Esophagus mucosa (tissue), 1 donor: ENCODE measurements around the gene ENTPD1. TPM values are rescaled to one million over a fixed set of nuclear protein-coding genes. Genes with fewer than 3 reads are reported as not detected.
"Not testable (repeated sequence)": the region's sequence is repeated elsewhere in the genome, so short reads cannot be mapped to it uniquely, and the experiment has no call there.

Experiments
- ATAC-seq: fragments of 200-7000 bp; cut with Tn5 transposase; one replicate; pipeline ENCODE4 v1.9.1; 2020
- total RNA-seq: library from RNA; stranded (reverse); gene quantifications from one replicate; pipeline ENCODE4 v1.2.4, GENCODE V29; 2023
- donor health status: DM: yes; HTN: yes; CAD: no.

Gene ENTPD1
- total RNA-seq, 1 donor from 2014 or later, result 9.2 TPM

DNA sequence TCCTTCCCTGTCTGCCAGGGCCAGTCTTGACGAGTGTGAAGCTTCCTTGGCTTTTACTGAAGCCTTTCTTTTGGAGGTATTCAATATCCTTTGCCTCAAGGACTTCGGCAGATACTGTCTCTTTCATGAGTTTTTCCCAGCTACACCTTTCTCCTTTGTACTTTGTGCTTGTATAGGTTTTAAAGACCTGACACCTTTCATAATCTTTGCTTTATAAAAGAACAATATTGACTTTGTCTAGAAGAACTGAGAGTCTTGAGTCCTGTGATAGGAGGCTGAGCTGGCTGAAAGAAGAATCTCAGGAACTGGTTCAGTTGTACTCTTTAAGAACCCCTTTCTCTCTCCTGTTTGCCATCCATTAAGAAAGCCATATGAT is 110.5 kb downstream of the ENTPD1 start:
- ATAC-seq, result no peak

DNA sequence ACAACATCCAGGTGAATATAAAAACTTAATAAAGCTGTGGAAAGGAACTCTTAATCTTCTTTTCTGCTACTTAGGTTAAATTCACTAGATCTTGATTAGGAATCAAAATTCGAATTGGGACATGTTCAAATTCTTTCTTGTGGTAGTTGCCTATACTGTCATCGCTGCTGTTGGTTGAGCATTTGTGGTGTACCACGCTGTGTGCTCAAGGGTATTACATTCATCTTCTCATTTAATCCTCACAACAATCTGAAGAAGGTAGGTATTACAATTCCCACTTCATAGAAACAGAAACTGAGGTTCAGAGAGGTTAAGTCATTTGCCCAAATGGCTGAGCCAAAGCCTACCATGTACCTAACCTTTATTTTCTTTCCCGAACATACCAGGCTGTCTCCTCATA is 111.9 kb downstream of the ENTPD1 start:
- ATAC-seq, result no peak

DNA sequence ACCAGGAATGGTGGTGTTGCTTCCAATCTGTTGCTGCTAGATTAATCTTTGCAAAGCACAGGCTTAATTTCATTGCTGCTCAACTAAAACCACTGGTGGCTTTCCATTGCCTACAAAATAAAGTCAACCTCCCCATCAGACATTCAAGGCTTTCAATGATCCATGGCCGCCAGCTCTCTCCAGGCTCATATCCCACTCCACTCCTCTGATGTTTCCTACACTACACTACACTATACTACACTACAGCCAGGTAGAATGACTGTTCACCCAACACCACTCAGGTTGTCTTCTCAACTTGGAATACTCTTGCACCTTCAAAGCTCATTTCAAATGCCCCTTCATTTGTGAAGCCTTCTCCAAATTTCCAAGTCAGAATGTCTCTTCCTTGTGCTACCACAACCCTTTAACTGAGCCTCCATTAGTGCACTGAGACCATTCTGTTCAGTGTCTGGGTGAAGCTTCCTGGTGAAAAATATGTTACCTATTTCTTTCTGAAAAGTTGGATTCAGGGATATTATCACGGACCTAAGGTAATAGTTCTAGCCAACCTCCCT is 116.3 kb downstream of the ENTPD1 start:
- ATAC-seq, result no peak

DNA sequence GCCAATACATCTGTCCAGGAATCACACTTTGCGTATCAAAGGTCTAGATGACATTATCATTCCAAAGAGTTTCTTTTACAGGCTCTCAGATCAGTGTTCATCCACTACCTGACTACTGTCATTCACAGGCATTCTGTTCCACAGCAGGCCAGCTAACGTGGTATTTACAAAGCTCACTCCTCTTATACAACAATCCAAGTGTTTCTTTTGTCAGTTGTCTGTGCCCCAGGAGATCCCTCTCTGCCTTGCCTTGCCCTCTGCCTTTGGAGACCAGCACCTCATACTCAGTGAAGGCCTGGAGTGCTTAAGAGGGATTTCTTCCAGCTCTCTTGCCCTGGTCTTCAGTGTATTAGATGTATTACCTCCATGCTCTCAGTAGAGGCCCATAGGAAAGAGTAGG is 117.2 kb downstream of the ENTPD1 start:
- no peak for ATAC-seq

DNA sequence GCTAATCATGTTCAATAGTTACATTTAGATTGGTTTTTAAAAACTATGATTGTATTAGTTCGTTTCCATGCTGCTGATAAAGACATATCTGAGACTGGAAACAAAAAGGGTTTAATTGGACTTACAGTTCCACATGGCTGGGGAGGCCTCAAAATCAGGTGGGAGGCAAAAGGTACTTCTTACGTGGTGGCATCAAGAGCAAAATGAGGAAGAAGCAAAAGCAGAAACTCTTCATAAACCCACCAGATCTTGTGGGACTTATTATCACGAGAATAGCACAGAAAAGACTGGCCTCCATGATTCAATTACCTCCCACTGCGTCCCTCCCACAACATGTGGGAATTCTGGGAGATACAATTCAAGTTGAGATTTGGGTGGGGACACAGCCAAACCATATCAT is 117.7 kb downstream of the ENTPD1 start:
- ATAC-seq, result no peak

DNA sequence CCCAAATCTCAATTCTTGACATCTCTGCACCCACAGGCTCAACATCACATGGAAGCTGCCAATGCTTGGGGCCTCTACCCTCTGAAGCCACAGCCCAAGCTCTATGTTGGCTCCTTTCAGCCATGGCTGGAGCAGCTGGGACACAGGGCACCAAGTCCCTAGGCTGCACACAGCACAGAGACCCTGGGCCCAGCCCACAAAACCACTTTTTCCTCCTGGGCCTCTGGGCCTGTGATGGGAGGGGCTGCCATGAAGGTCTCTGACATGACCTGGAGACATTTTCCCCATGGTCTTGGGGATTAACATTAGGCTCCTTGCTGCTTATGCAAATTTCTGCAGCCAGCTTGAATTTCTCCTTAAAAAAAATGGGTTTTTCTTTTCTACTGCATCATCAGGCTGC is 118.8 kb downstream of the ENTPD1 start:
- ATAC-seq, result not testable (repeated sequence)

DNA sequence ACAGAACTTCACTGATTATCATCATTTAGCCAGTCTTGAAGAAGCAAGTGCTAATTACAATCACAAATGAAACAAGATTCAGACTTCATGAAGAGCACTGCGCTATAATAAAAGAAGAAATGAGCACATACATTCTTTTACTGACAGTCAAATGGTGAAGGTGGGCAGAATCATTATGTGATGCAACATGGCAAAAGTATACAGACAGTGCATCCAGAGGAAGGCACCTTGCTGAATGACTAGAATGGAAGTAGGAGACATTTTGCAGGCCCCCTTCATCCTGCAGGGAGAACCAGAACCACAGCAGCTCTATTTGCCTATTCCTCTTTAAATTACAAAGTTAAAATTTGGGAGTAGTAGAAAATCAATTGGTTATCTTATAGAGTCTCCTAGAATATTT is 120.8 kb downstream of the ENTPD1 start:
- ATAC-seq, result no peak

DNA sequence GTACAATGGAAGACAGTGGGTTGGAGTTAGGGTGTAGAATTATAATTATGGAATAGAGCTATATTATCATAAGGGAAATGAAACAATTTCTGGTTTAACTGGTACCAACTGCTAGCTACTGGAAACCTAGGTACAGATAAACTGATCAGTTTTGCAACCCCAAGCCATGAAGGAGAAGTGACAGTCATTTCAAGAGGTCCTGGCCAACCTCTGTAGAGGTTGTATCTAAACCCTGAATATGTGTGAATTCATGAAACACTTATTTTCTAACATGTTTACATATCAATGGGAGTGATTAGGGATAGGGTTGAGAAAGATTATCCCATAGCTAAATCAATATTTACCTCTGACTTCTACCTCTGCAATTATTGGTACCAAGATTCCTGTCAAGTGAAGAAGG is 121.9 kb downstream of the ENTPD1 start:
- ATAC-seq, result no peak

DNA sequence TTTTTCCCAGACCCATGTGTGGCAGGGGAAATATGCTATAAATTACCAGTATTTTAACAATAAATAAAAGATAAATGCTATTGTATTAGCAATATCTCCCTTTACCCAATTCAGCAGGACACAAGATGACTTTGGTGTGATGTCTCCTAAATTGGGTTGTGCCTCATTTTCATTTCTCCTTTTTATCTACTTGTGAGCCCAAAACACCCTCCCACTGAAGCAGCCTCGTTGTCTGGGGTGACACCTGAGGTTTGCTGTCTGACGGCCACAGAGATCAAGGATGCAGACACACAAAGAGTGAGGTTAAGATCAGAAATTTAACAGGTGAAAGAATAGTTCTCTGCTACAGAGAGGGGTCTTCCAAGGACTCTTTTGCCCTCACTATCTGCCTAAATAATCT is 124.7 kb downstream of the ENTPD1 start:
- ATAC-seq, result no peak

DNA sequence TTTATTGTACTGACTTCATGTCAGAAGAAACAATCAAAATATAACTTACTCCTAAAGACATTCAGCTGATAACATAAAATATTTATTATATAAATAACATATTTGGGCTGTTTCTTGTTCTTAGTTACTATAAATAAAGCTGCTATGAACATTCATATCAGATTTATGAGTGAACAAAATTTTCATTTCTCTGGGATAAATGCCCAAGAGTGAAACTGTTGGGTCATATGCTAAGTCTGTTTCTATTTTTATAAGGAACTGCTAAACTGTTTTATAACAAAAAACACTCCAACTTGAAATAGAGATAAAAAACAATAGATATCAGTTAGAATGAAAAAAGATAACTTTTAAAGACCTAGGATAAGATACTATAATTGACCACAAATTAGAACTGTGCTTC is 125.4 kb downstream of the ENTPD1 start:
- ATAC-seq, result no peak

DNA sequence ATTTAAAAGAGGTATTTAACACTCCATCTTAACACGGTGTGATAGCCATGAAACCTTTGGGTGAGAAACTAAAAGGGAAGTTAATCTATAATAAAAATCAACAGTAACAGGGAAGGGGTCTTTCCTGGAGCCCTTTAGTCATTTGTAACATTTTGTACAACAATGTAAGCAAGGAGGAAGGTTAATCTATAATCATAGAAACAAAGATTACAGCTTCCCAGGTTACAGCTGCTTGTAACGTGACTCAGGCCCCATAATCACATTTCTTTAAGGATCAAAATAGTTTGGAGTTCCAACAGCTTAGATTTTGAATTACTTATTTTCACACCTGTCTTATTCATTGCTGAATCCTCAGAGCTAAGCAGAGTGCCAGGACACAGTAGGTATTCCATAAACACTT is 133.9 kb downstream of the ENTPD1 start:
- no peak for ATAC-seq

DNA sequence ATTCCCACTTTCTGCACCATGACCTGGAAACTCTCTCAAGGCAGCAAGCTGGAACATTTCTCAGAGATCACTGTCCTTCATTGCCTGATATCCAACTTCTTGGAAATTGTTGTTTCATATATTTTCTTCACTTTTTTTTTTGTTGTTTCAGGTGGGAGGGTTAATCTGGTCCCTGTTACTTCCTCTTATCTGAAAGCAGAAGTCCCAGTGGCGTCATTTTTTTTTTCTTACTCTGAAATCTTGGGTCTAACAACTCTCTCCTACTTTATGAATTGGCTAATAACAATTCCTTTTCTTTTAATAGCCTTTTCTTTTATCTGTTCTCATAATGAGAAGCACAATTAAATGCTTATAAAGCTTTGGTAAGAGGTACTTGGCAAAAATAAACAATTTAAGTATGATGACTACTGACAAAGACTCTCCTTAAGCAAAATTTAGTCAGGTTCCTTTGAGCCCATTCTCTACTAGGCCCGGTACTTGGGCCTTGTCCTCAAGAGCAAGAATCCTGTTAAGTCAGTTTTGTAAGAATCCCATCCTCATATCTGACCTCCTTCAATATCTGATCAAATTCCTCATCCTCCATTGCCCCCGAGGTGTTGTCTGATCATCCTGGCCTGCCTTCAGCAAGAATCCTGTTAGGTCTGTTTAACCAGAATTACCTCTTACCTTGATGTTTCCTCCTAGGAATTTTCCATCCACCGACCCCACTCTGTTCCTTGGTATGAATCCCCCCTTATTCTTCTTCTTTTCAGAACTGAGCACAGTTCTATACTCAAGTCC is 140.3 kb downstream of the ENTPD1 start:
- no peak for ATAC-seq

DNA sequence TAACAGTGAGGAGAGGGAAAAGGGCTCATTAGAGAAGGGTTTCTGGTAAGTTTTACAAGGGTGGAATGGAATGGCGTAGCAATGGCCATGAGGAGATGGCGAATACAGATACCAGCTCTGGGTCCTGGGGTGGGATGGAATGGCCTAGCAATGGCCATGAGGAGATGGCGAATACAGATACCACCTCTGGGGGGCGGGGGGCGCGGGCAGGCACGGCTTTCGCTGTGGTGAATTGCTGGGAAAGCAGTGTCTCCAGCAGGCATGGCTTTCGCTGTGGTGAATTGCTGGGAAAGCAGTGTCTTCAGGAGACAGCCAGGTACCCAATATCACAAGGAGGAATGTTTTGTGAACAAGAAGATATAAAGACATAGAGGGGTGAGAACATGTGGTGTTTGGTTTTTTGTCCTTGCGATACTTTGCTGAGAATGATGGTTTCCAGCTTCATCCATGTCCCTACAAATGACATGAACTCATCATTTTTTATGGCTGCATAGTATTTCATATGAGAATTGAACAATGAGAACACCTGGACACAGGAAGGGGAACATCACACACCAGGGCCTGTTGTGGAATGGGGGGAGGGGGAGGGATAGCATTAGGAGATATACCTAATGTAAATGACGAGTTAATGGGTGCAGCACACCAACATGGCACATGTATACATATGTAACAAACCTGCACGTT is 150.1 kb downstream of the ENTPD1 start:
- ATAC-seq, result not testable (repeated sequence)

DNA sequence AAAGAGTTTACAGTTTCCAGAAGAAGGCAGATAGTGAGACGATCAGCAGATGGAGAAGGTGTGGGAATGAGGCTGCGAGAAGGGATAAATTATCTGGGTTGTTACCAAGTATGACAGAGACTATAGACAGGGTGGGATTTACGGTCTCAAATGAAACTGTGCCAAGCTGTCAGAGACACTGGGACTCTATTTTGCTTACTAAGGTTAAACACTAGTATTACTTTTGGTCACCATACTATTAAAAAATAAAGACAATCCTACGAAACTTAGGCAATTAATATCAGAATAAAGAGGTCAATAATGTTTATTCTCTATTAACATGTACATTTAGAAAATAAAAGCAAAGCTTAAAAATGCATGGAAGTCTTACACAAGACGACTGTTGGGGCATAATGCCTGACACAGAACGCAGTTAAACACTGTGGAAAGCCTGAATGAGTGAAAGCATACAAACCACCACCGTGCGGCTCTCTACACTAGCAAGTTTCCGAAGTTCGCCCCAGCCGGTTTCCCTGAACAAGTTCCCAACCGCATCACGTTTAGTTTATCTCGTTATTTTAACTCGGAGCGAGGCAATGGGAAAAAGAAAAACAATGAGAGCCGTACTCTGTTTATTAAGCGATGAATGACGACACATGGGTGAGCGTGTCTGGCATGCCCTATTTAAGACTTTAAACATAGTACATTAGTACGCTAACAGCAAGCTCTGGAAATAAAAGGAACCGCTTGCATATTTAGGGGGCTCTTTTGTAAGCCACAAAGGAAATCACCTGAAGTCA is 150.9 kb downstream of the ENTPD1 start:
- peak; percentile 58 for ATAC-seq

DNA sequence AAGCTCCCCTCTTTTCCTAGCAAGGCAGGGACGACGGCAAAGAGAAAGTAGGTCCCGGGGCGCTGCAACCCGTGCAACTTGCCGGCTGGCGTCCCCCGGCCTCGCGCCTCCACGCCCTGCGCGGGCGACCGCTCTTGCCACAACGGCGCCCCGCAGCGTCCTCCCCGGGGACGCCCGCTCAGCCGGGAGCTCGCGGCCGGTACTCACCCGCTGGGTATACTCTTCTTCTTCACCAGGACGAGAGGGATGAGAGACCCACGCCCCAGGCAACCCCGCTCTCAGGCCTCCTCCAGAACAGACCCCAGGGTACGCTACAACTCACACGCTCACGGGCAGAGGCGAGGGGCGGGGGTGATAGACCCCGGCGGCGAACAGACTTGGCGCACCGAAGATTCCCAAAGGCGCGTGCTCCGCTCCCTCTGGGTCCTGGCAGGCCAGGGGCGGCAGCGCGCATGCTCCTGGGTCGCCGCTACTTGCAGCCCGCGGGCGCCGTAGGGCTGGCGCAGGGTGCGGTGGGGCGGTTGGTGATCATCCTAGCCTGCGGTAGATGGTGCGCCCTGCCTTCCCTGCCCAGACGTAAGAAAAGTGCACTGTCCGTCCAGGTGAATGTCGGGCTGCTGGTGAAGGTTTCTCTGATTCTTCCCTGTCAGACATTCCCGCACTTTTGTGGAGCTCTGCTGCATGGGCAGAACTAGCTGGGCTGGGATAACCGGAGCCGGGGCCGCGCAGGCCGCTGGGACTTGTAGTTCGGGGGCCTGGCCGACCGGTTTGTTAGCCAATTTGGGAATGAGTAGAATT is 151.7 kb downstream of the ENTPD1 start, which contains the start of gene CC2D2B:
TSS of gene CC2D2B (plus strand) at position 520 of the 798 bp plus-strand sequence. CDS start 3,349 bp downstream, outside the sequence.
- peak; percentile 91 for ATAC-seq

DNA sequence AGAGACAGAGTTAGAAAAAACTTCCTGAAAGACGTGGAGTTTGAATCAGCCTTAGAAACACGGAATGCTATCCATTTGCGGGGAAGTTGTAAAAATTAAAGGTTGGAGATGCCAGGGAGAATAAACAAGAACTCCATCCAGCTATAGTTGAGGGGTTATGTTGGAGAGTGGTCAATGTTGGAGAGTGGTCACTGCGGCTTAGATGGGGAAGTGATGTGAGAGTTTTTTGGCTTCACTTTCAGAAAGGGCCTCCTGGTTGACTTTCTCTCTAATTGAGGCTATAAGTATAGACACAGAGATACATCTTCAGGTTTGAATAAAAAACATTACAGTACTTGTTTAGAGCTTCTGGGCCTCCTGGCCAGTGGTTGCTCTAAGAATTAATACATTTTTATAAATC is 152.5 kb downstream of the ENTPD1 start:
- ATAC-seq, result no peak

DNA sequence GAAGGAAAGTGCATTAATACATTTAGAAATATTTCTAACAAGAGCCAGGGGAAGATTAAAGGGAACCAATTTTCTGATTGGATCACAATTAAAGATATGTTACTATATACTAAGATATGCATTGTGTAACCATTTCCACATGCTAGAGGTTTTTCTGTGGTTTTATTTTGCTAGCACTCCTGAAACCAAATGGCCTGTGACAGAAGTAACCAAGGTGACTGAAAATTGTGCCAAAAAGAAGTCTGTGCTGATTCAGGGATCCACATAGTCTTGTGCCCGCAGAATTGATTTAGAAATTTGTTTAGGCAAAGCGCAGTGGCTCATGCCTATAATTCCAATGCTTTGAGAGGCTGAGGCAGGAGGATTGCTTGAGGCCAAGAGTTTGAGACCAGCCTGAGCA is 153.6 kb downstream of the ENTPD1 start:
- no peak for ATAC-seq

DNA sequence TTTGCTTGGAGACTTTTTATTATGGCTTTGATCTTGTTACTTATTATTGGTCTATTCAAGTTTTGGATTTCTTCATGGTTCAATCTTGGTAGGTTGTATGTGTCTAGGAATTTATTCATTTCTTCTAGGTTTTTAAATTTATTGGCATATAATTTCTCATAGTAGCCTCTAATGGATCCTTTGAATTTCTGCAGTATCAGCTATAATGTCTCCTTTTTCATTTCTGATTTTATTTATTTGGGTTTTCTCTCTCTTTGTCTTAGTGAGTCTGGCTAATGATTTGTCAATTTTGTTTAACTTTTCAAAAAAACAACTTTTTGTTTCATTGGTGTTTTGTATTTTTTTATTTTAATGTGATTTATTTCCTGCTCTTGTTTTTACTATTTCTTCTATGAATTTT is 160.1 kb downstream of the ENTPD1 start:
- ATAC-seq, result not testable (repeated sequence)
